ENCODE results near the gene ANKZF1.

Gene ANKZF1

GRCh38 chr2:219209236-219210195, 20.1 kb upstream of the ANKZF1 start:
- no peak for DNase-seq

GRCh38 chr2:219210196-219210885, 19.3 kb upstream of the ANKZF1 start:
- DNase-seq, result no peak

GRCh38 chr2:219210886-219211362, 18.7 kb upstream of the ANKZF1 start:
- no peak for DNase-seq

- no peak for DNase-seq
Measured at GRCh38 chr2:219213026-219213415, 16.6 kb upstream of the ANKZF1 start.

GRCh38 chr2:219213486-219214071, 16.0 kb upstream of the ANKZF1 start:
- DNase-seq, result no peak

- no peak for DNase-seq
Measured at GRCh38 chr2:219214141-219214540, 15.5 kb upstream of the ANKZF1 start.

GRCh38 chr2:219214786-219215185, 14.8 kb upstream of the ANKZF1 start:
- DNase-seq, result no peak

- DNase-seq, result no peak
Measured at GRCh38 chr2:219215871-219216534, 13.6 kb upstream of the ANKZF1 start.

GRCh38 chr2:219216535-219216915, 13.1 kb upstream of the ANKZF1 start:
- DNase-seq, result no peak

- no peak for DNase-seq
Measured at GRCh38 chr2:219218217-219218731, 11.3 kb upstream of the ANKZF1 start.

- peak; percentile 100 for DNase-seq
Measured at GRCh38 chr2:219218732-219219701, 10.6 kb upstream of the ANKZF1 start, which contains the start of gene ABCB6. Gene ABCB6, minus strand, starts transcription at chr2:219218958. Its CDS starts 285 bp downstream, at chr2:219218673.

GRCh38 chr2:219219784-219220532, 9.6 kb upstream of the ANKZF1 start:
- DNase-seq, result no peak

GRCh38 chr2:219220652-219221402, 8.8 kb upstream of the ANKZF1 start:
- no peak for DNase-seq

- DNase-seq, result no peak
Measured at GRCh38 chr2:219221957-219222518, 7.6 kb upstream of the ANKZF1 start.

GRCh38 chr2:219223831-219224610, 5.6 kb upstream of the ANKZF1 start:
- DNase-seq, result no peak

GRCh38 chr2:219225350-219225749, 4.3 kb upstream of the ANKZF1 start:
- DNase-seq, result no peak

GRCh38 chr2:219228041-219228910, 1.3 kb upstream of the ANKZF1 start:
- DNase-seq, result no peak

- DNase-seq, result no peak
Measured at GRCh38 chr2:219228911-219229304, 698 bp upstream of the ANKZF1 start.

Measured in right forelimb (tissue), 1 donor.